ENCODE results near the gene APPBP2.
A peak's percentile ranks its signal among the peaks of the same experiment; 100 is the strongest.

Gene APPBP2

GRCh38 chr17:60545465-60546191, 19.6 kb upstream of the APPBP2 start:
- TF ChIP-seq GATA3 (IDR thresholded peaks at IDR 0.05; ENCODE audit: low read depth, low read length) (no peak), GATA2 (IDR thresholded peaks at IDR 0.05; ENCODE audit: low read depth, low read length) (no peak)

GRCh38 chr17:60542071-60542470, 16.0 kb upstream of the APPBP2 start:
- TF ChIP-seq GATA3 (IDR thresholded peaks at IDR 0.05; ENCODE audit: low read depth, low read length) (no peak), GATA2 (IDR thresholded peaks at IDR 0.05; ENCODE audit: low read depth, low read length) (no peak)

GRCh38 chr17:60540460-60540859, 14.4 kb upstream of the APPBP2 start:
- TF ChIP-seq GATA2 (IDR thresholded peaks at IDR 0.05; ENCODE audit: low read depth, low read length) = no peak
- TF ChIP-seq GATA3 (IDR thresholded peaks at IDR 0.05; ENCODE audit: low read depth, low read length) = no peak

- TF ChIP-seq GATA2 (IDR thresholded peaks at IDR 0.05; ENCODE audit: low read depth, low read length) (no peak), GATA3 (IDR thresholded peaks at IDR 0.05; ENCODE audit: low read depth, low read length) (no peak)
Measured at GRCh38 chr17:60539807-60540206, 13.8 kb upstream of the APPBP2 start.

- TF ChIP-seq GATA2 (IDR thresholded peaks at IDR 0.05; ENCODE audit: low read depth, low read length) (no peak), GATA3 (IDR thresholded peaks at IDR 0.05; ENCODE audit: low read depth, low read length) (no peak)
Measured at GRCh38 chr17:60538726-60539125, 12.7 kb upstream of the APPBP2 start.

GRCh38 chr17:60535382-60536279, 9.6 kb upstream of the APPBP2 start:
- TF ChIP-seq GATA3 (IDR thresholded peaks at IDR 0.05; ENCODE audit: low read depth, low read length) (no peak), GATA2 (IDR thresholded peaks at IDR 0.05; ENCODE audit: low read depth, low read length) (peak; percentile 19; the same call in 1 of the 2 replicates)

GRCh38 chr17:60534613-60535157, 8.6 kb upstream of the APPBP2 start:
- TF ChIP-seq GATA2 (IDR thresholded peaks at IDR 0.05; ENCODE audit: low read depth, low read length) (no peak), GATA3 (IDR thresholded peaks at IDR 0.05; ENCODE audit: low read depth, low read length) (no peak)

GRCh38 chr17:60534010-60534555, 8.0 kb upstream of the APPBP2 start:
- no peak for TF ChIP-seq GATA2 (IDR thresholded peaks at IDR 0.05; ENCODE audit: low read depth, low read length)
- TF ChIP-seq GATA3 (IDR thresholded peaks at IDR 0.05; ENCODE audit: low read depth, low read length) = no peak

GRCh38 chr17:60529806-60530205, 3.8 kb upstream of the APPBP2 start:
- TF ChIP-seq GATA2 (IDR thresholded peaks at IDR 0.05; ENCODE audit: low read depth, low read length) = no peak
- no peak for TF ChIP-seq GATA3 (IDR thresholded peaks at IDR 0.05; ENCODE audit: low read depth, low read length)

GRCh38 chr17:60528828-60529227, 2.8 kb upstream of the APPBP2 start:
- no peak for TF ChIP-seq GATA3 (IDR thresholded peaks at IDR 0.05; ENCODE audit: low read depth, low read length)
- no peak for TF ChIP-seq GATA2 (IDR thresholded peaks at IDR 0.05; ENCODE audit: low read depth, low read length)

- TF ChIP-seq GATA3 (IDR thresholded peaks at IDR 0.05; ENCODE audit: low read depth, low read length) (no peak), GATA2 (IDR thresholded peaks at IDR 0.05; ENCODE audit: low read depth, low read length) (no peak)
Measured at GRCh38 chr17:60527701-60528100, 1.7 kb upstream of the APPBP2 start.

GRCh38 chr17:60526726-60527125, 684 bp upstream of the APPBP2 start:
- no peak for TF ChIP-seq GATA3 (IDR thresholded peaks at IDR 0.05; ENCODE audit: low read depth, low read length)
- no peak for TF ChIP-seq GATA2 (IDR thresholded peaks at IDR 0.05; ENCODE audit: low read depth, low read length)

- TF ChIP-seq GATA2 (IDR thresholded peaks at IDR 0.05; ENCODE audit: low read depth, low read length) (no peak), GATA3 (IDR thresholded peaks at IDR 0.05; ENCODE audit: low read depth, low read length) (no peak)
Measured at GRCh38 chr17:60525328-60525684, 736 bp downstream of the APPBP2 start.

Measured in SH-SY5Y (cell line).